ENCODE results near the gene CRYM.

CRYM gene

DNA sequence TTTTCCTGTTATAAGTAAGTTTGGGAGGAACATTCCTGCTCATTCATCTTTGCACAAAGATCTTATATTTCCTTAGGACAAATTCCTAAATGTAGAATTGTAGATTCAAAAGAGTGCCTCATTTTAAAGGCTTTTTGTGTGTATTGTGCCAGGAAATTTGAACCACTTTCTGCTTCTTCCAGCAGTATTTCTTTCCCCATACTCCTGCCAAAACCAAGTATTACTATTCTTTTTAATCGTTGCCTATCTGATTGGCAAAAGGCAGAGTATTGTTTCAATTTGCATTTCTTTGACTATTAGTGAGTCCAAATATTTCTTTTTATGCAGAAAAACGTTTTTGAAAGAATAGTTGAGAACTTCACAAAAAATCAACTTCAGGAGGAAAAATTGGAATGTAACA is 35.3 kb downstream of the CRYM start:
- no peak for DNase-seq

DNA sequence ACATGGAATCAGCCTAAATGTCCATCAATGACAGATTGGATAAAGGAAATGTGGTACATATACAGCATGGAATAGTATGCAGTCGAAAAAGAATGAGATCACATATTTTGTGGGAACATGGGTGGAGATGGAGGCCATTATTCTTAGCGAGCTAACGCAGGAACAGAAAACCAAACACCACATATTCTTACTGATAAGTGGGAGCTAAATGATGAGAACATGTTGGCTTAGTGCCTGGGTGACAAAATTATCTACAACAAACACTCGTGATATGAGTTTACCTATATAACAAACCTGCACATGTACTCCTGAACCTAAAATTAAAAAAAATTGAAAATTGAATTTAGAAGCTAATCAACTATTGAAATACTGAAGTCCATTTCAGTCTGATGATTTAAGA is 38.4 kb downstream of the CRYM start:
- DNase-seq = no peak

DNA sequence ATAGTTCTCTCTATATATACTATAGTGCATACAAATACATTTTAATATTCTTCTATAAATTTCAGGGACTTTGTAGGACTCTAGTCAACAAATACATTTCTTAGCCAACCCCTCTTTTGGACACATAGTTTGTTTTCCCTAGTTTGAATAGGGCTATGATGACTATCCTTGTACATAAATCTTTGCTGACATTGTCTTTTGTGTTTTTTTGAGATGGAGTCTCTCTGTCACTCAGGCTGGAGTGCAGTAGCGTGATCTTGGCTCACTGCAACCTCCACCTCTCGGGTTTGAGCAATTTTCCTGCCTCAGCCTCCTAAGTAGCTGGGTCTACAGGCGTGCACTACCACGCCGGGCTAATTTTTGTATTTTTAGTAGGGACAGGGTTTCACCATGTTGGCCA is 41.3 kb downstream of the CRYM start:
- DNase-seq = no peak

DNA sequence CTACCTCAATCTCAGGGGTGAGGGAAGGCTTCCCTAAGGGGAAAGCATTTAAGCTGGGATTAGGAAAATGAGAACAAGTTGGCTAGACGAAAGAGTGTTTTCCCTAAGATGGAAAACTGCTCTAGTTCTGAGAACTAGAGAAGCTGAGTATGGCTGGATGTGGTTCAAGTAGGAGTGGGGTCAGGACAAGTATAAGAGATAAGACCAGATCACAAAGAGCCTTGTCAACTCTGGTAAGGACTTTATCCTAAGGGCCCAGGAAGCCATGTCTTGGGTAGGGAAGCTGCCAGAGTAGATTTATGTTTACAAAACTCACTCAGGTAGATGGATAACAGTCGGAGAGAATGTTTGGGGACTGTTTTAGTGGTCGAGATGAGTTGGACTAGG is 42.9 kb downstream of the CRYM start:
- DNase-seq = no peak

DNA sequence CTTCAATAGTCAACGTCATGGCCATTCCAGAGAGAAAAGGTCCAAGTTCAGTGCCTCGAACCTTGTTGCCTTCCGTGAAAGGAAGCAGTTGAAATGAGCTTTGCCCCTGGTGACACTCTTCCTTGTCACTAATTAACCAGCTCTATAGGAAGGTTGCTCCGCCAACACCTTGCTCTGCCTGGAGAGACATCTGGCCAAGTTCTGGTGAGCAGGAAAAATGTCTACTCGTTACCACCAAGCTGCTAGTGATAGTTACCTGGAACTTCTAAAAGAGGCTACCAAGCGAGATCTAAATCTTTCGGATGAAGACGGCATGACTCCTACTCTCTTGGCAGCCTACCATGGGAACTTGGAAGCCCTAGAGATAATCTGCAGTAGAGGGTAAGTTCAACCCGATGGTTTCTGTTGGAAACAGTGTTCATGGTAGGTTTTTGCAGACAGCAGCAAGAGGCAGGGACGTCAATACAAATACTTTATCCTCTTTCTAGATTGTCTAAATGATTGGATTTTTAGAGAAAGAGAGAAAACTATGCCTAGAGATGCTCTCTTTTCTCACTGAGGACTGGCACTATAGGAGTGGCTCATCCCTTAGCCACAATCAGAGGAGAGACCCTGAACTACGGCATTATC is 44.5 kb downstream of the CRYM start, which contains the start of gene ANKS4B:
ANKS4B (plus strand) TSS at position 179 of the 630 bp plus-strand sequence; CDS start at position 218, 39 bp downstream.
- no peak for DNase-seq

DNA sequence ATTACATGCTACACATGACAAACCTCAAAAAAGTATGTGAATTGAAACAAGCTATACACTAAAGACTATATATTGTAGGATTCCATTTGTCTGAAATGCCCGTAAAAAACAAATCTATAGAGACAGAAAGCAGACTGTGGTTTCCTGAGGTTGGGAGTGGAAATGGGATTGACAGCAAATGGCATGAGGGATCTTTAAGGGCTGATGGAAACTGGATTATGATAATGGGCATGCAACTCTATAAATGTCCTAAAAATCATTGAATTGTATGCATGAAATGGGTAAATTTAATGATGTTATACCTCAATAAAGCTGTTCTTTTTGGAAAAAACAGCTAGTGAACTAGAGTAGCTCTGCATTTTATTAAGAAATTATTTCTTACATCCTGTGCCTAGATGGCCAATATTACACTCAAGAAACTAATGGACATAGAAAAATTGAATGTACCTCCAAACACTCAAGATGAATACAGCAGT is 45.0 kb downstream of the CRYM start:
- DNase-seq = no peak

DNA sequence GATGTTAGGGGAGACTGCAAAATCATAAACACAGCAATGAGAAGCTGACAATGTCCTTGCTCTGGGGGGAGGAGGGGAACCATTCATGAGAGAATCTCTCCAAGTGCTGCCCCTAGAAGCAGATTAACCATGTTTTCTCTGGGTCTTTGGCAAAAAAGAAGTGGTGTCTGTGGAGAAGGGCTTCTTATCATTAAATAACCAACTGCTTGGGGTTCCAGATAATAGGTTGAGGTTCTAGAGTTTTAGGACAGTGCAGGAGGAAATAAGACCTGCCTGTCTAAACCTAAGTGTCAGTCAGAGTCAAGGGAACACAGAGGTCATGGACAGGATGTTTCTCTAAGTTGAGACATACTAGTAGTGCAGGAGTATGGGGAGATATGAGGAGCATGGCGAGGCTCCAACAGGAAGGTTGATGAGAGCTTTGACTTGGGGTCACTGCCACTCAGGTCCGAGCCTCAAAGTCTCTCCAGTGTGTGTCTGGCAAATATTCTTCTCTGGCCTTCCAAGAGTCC is 49.7 kb downstream of the CRYM start:
- DNase-seq = no peak

DNA sequence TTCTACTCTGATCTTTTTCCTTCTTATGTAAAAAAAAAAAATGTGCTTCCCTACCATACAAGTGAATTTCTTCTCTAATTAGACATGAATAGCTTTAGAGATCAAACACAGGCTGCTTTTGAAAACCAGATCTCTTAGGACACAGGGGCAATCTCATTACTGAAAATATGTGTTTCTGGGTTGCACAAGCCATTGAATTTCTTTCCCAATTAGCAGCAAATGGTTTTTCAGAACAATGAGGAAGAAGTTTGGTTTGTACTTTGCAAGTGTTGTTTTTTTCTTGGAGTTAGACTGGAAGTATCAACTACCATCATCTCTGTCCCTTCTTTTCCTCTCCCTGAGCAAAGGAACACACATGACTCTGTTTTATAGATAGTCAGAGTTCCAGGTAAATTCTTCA is 50.2 kb downstream of the CRYM start:
- DNase-seq = no peak

DNA sequence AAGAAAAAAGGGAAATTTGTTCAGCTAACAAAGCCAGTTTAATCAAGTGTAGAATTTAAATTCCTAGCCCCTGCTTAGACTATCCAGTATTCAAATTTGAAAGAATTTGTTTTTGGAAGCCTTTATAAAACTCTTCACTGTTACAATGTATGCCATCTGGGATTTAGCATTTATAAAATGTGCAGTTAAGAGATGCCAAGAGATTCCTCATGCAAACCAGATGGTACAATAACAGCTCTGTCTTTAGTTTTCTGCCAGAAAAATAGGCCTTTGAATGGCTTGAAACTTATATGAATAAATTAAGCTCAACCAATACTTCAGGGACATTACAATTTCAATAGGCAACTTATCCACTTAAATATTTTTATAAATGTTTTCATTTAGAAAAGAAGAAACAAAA is 51.3 kb downstream of the CRYM start:
- no peak for DNase-seq

DNA sequence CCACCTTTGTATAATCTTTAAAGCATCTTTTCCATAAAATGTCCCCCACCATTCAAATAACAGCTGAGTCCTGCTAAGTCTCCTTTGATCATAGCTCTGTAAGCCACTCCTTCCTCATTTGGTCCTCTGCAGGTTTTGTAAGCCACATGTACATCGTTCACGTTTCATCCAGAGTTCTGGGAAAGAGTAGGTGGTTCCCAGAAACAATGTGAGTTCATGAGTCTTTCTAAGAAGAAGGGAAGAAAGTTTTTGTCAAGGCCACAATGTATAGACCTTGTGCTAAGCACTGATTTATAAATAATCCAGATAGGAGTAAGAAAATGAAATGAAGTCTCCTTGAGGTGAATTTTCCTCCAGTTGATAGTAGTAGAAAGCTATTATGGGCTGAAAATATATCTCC is 53.3 kb downstream of the CRYM start:
- DNase-seq = no peak

DNA sequence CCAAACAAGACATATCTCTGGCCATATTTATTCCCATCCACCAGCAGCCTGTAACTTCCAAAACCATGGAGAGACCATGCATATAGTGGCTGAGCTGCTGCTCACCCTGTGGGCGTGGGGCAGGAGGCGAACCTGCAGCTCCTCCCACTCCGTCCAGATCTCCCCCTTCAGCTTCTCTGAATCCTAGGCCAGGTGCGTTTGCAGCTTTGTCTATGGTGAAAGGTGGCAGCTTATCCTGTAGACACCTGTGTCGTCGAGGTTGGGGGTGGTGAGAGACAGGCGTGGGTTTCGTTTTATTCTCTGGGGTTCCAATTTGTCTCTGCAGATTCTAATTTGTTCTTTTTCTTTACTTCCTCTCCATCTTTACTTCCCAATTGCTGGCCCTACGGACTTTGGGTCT is 54.3 kb downstream of the CRYM start:
- no peak for DNase-seq

DNA sequence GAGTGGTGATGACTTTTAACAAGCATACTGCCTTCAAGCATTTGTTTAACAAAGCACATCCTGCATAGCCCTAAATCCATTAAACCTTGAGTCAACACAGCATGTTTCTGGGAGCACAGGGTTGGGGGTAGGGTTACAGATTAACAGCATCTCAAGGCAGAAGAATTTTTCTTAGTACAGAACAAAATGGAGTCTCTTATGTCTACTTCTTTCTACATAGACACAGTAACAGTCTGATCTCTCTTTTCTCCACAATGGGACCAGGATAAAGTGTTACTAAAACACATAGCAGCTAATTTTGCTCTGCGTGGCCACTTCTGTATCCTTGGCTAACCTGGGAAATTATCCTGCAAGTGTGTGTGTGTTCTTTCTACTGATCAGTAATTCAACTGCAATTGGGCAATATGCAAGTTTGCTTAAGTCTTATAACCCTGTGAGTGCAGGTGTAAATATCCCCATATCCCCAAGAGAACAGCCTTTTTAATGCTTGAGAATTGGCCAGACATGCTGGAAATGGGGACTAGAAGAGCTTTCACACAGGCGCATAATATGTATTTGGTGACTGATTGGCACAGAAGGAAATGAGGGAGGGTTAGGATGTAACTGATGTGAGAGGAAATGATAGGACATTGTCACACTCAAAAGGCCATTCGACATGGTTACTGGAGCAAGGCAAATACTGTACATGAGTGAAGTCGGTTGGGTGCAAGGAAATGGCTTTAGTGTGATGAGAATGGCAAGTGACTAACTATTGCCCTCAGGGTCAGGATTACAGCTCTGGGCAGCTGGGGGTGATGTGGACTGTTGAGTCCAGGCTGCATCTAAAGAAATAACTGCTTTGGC is 55.4 kb downstream of the CRYM start:
- DNase-seq = no peak

DNA sequence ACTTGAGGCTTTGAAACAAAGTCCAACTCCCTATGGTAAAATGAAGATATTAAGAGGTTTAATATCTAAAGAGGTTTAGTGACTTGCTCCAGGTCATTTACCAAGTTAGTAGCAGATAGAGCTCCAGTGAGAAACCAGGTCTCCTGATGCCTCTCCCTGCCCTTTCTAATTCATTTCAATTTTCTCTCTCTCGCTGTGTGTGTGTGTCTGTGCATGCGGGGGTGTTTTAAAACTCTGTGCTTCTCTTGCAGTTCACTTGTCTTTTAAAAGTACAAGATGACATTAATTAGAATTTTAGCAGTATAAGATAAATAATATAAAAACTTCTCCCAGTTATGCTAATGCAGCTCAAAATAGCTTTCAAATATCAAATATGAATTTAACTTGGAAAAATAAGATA is 58.5 kb downstream of the CRYM start:
- DNase-seq = no peak

DNA sequence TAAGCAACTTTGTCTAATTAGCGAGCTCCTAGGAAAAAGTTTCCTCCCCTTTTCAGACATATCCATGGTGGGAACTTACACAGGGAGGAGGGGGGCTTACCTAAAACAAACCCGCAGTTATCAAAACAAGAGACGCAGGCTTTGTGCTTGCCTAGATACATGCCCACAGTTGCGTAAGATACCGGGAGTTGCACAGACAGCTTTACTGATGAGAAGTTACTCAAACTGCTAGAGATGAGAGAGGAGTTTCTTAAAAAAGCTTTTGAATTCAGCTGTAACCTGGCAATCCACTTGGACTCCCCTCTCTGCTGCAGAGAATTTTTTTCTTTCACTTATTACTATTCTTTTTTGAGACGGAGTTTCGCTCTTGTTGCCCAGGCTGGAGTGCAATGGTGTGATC is 59.9 kb downstream of the CRYM start:
- DNase-seq = no peak

DNA sequence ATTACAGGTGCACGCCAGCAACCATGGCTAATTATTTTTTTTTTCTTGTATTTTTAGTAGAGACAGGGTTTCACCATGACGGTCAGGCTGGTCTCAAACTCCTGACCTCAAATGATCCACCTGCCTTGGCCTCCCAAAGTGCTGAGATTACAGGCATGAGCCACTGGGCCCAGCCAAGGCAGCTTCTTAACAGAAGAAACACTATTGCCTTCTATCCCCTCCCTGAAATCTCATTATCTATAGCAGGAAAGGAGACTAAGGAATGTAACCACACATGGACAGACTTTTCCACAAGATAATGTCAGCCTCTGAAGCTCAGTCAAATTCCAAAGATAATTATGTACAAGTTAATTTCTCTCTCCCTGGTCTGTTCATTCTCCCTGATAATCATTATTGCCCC is 61.0 kb downstream of the CRYM start:
- no peak for DNase-seq

DNA sequence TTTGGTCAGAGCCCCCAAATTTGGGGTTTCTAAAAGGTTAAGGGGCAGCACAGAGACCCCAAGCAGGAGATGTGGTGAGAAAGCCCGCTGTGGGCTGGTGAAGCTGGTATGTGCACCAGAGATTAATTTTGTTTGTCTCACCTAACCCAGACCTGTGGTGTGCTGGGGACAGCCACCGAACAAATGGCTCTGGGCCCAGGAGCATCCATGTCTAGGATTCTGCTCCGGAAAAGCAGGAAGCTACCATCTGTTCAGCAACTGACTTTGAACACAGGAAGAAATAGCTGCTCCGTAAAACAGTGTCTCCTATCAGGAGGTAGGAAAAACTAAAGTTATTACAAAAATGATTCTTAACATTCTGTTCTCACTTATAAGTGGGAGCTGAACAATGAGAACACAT is 64.0 kb downstream of the CRYM start:
- no peak for DNase-seq

DNA sequence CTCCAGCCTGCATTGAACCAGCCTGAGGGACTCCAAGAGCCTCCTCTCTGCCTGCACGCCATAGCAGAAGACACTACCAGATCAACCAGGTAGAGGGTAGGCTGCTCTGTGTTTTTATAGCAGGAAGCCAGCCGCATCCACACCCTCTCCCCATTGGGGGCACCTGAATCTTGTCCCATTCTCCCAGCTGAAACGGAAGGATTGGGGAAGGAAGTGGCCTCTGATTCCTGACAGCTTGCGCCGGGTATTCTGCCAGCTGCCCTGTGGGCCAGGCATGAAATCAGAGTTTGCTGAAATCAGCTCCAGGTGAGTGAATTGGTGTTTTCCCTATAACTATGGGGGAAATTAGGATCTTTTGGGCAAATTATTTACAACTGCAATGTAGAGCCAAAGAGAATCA is 66.6 kb downstream of the CRYM start, which contains the start of gene ZP2:
ZP2 (minus strand) TSS at position 89 of the 400 bp plus-strand sequence; CDS start at position 62, 27 bp downstream.
- DNase-seq = no peak

All from NCI-H774 (cell line).